Measurements from ENCODE around the gene GRB2.

Gene GRB2

GRCh38 chr17:75273977-75274708 is 131.3 kb downstream of the GRB2 start:
- no peak for DNase-seq

- peak in 1 of 14 donors; percentile 29 for DNase-seq
Observed at GRCh38 chr17:75272848-75273184, 132.7 kb downstream of the GRB2 start.

GRCh38 chr17:75271955-75272847 is 133.3 kb downstream of the GRB2 start:
- DNase-seq = peak in 5 of 14 donors; percentile 9 to 58 (median 27)

GRCh38 chr17:75271233-75271954 is 134.1 kb downstream of the GRB2 start:
- DNase-seq = peak in 13 of 14 donors; percentile 30 to 88 (median 70)

- peak in 1 of 14 donors; percentile 72 for DNase-seq
Observed at GRCh38 chr17:75270966-75271232, 134.6 kb downstream of the GRB2 start, which contains the start of gene MIF4GD. Gene MIF4GD, minus strand, starts transcription at chr17:75271231. Its CDS starts 1,036 bp downstream, at chr17:75270195.

GRCh38 chr17:75270218-75270965 is 135.1 kb downstream of the GRB2 start:
- peak in 12 of 14 donors; percentile 30 to 75 (median 59) for DNase-seq

GRCh38 chr17:75269844-75270217 is 135.6 kb downstream of the GRB2 start:
- DNase-seq = no peak
